CD14-positive monocyte (primary cell): ENCODE measurements around the gene WTAP. TPM values are rescaled to one million over a fixed set of nuclear protein-coding genes. Genes with fewer than 3 reads are reported as not detected.

Source experiments
- DNase-seq, 3 donors: peaks; one replicate each; pipeline ENCODE4 v3.0.0-alpha.2; 2011 to 2022
- H2AFZ ChIP-seq: 2 replicates; pipeline ENCODE4 v1.6.0; 2012; ENCODE audit warnings: mild to moderate bottlenecking, low read depth, low read length, inconsistent platforms; ENCODE audit not compliant: insufficient read depth, poor library complexity, severe bottlenecking
- H3K27ac ChIP-seq, 2 donors: 1 replicate in 1 of 2; 2 replicates in 1 of 2; pipeline ENCODE4 v1.5.1; 2012 to 2013; ENCODE audit warnings: low read length in 2 of 2, control low read depth in 1 of 2, inconsistent platforms in 1 of 2, low read depth in 1 of 2, mild to moderate bottlenecking in 1 of 2
- H3K27me3 ChIP-seq, 2 donors: one replicate each; pipeline versions ENCODE4 v1.6.0 to v1.6.1; 2011 to 2013; ENCODE audit warnings: low read length in 2 of 2; ENCODE audit not compliant: control insufficient read depth in 2 of 2, insufficient read depth in 2 of 2
- H3K36me3 ChIP-seq, 2 donors: replicated peaks in 1 of 2; 1 replicate in 1 of 2; 2 replicates in 1 of 2; pipeline versions ENCODE4 v1.5.1 to v1.6.1; 2012 to 2013; ENCODE audit warnings: low read length in 2 of 2, control low read depth in 1 of 2, inconsistent platforms in 1 of 2, mild to moderate bottlenecking in 1 of 2; ENCODE audit not compliant: insufficient read depth in 2 of 2, control insufficient read depth in 1 of 2
- H3K4me1 ChIP-seq, 2 donors: 1 replicate in 1 of 2; 2 replicates in 1 of 2; pipeline versions ENCODE4 v1.5.1 to v1.6.1; 2012 to 2013; ENCODE audit warnings: low read length in 2 of 2, control low read depth in 1 of 2, inconsistent platforms in 1 of 2, mild to moderate bottlenecking in 1 of 2, moderate library complexity in 1 of 2; ENCODE audit not compliant: insufficient read depth in 2 of 2, control insufficient read depth in 1 of 2
- H3K4me2 ChIP-seq: replicated peaks from 2 replicates; pipeline ENCODE3; 2012; ENCODE audit warnings: low read length, moderate library complexity, mild to moderate bottlenecking; ENCODE audit not compliant: poor library complexity, severe bottlenecking; ENCODE audit errors: extremely low read depth
- H3K4me3 ChIP-seq, 3 experiments: fragments of 200-600 bp in 1 of 3; sonication (generic) in 1 of 3; replicated peaks in 1 of 3; 1 replicate in 2 of 3; 2 replicates in 1 of 3; pipeline ENCODE4 v1.5.1; 2011 to 2013; ENCODE audit warnings: low read length in 3 of 3, mild to moderate bottlenecking in 3 of 3, control low read depth in 2 of 3, low read depth in 2 of 3, inconsistent platforms in 1 of 3, moderate library complexity in 1 of 3
- H3K79me2 ChIP-seq: 2 replicates; pipeline ENCODE4 v1.6.0; 2012; ENCODE audit warnings: mild to moderate bottlenecking, control low read depth, inconsistent platforms, low read length, moderate library complexity; ENCODE audit not compliant: insufficient read depth
- H3K9ac ChIP-seq: 2 replicates; pipeline ENCODE4 v1.6.0; 2017; ENCODE audit warnings: low read length, mild to moderate bottlenecking; ENCODE audit not compliant: insufficient read depth, poor library complexity, severe bottlenecking
- H3K9me3 ChIP-seq, 2 donors: replicated peaks in 1 of 2; 1 replicate in 1 of 2; 2 replicates in 1 of 2; pipeline versions ENCODE4 v1.5.1 to v1.6.1; 2012 to 2013; ENCODE audit warnings: low read length in 2 of 2, control low read depth in 1 of 2; ENCODE audit not compliant: control insufficient read depth in 1 of 2, insufficient read depth in 1 of 2
- H4K20me1 ChIP-seq: 2 replicates; pipeline ENCODE4 v1.6.0; 2012; ENCODE audit warnings: mild to moderate bottlenecking, low read length, control low read depth, moderate library complexity; ENCODE audit not compliant: insufficient read depth
- H3K27ac Mint-ChIP-seq, 7 donors: one replicate each; pipeline ENCODE4 v1.8.0; 2020; ENCODE audit warnings: mild to moderate bottlenecking in 7 of 7, mixed read lengths in 7 of 7, moderate library complexity in 6 of 7, inconsistent platforms in 2 of 7
- H3K27me3 Mint-ChIP-seq, 3 donors: one replicate each; pipeline ENCODE4 v1.8.0; 2021 to 2022; ENCODE audit warnings: low read depth in 3 of 3, mild to moderate bottlenecking in 3 of 3, mixed read lengths in 3 of 3, moderate library complexity in 3 of 3, inconsistent platforms in 1 of 3
- H3K36me3 Mint-ChIP-seq, 2 donors: one replicate each; pipeline ENCODE4 v1.8.0; 2020; ENCODE audit warnings: mixed read lengths in 2 of 2, inconsistent platforms in 1 of 2, mild to moderate bottlenecking in 1 of 2
- H3K4me1 Mint-ChIP-seq: one replicate; pipeline ENCODE4 v1.8.0; 2020; ENCODE audit warnings: mild to moderate bottlenecking, mixed read lengths
- H3K4me3 Mint-ChIP-seq, 2 donors: one replicate each; pipeline ENCODE4 v1.8.0; 2020; ENCODE audit warnings: mild to moderate bottlenecking in 2 of 2, mixed read lengths in 2 of 2, moderate library complexity in 1 of 2
- H3K9me3 Mint-ChIP-seq, 7 donors: one replicate each; pipeline ENCODE4 v1.8.0; 2020 to 2022; ENCODE audit warnings: mixed read lengths in 7 of 7, mild to moderate bottlenecking in 6 of 7, moderate library complexity in 6 of 7, inconsistent platforms in 2 of 7
- WGBS: methylation state at CpG from one replicate; pipeline ENCODE4 v1.1.5; 2013; ENCODE audit warnings: missing lambda C conversion rate; ENCODE audit not compliant: insufficient coverage; 5-methylcytosine and 5-hydroxymethylcytosine counted together
- intact Hi-C, 2 donors: fragments of 100-400 bp; cut with micrococcal nuclease; formaldehyde crosslinking; loops; one replicate each; pipeline versions ENCODE4 v1.15.0 to v1.15.1; 2023
- polyA plus RNA-seq, 3 donors: library from polyadenylated mRNA; depleted of rRNA in 1 of 3; unstranded in 2 of 3; stranded (reverse) in 1 of 3; fragments of 300-500 nt in 2 of 3; fragments of >200 nt in 1 of 3; fragmentation: Illumina TruSeq in 2 of 3; gene quantifications; 1 replicate in 2 of 3; 2 replicates in 1 of 3; pipeline ENCODE4 v1.2.3, GENCODE V29; 2012 to 2021
- TF ChIP-seq, protein P1 (sequence below): fragments of 200-600 bp; IDR thresholded peaks from one replicate; pipeline ENCODE4 v1.8.0; 2022; ENCODE audit warnings: antibody characterized with exemption, mild to moderate bottlenecking

The WTAP gene
- polyA plus RNA-seq, 3 donors = 50.8 to 95.9 (median 94.7) TPM

DNA sequence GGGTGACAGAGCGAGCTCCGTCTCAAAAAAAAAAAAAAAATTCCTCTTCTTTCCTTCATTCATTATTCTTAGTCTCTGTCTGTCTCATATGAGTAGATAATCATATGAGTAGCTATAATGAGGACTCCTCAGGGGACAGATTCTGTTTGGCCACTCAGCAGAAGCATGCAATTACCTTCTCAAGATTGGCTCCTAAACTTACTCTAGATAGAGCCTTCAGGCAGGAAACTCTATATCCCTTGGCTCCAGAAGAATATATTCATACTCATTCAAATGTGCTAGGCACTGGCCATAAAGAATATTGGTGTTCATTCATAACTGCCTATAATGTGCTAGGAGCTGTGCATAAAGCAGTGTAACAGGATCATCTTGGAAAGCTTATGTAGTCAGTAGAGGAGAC lies 32.3 kb downstream of the WTAP start:
- TF ChIP-seq, protein P1, sequence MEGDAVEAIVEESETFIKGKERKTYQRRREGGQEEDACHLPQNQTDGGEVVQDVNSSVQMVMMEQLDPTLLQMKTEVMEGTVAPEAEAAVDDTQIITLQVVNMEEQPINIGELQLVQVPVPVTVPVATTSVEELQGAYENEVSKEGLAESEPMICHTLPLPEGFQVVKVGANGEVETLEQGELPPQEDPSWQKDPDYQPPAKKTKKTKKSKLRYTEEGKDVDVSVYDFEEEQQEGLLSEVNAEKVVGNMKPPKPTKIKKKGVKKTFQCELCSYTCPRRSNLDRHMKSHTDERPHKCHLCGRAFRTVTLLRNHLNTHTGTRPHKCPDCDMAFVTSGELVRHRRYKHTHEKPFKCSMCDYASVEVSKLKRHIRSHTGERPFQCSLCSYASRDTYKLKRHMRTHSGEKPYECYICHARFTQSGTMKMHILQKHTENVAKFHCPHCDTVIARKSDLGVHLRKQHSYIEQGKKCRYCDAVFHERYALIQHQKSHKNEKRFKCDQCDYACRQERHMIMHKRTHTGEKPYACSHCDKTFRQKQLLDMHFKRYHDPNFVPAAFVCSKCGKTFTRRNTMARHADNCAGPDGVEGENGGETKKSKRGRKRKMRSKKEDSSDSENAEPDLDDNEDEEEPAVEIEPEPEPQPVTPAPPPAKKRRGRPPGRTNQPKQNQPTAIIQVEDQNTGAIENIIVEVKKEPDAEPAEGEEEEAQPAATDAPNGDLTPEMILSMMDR = no peak
- H3K36me3 ChIP-seq = peaks cover 39 to 45% of the 10 kb centered on the region in 2 donors
- H3K9ac ChIP-seq = no peak overlapping the region
- H3K27me3 Mint-ChIP-seq = no peaks in the 10 kb centered on the region
- WGBS = no CpG with 5 or more reads among the region's 2 CpGs
- peaks cover 26% of the 10 kb centered on the region for H3K4me1 Mint-ChIP-seq
- H3K4me1 ChIP-seq = peaks cover 20 to 29% of the 10 kb centered on the region in 2 donors
- no peak overlapping the region for H3K27ac ChIP-seq
- no peak overlapping the region for H2AFZ ChIP-seq
- H3K4me2 ChIP-seq = no peak overlapping the region
- no peak overlapping the region for H3K4me3 Mint-ChIP-seq
- H3K27me3 ChIP-seq = no peaks in the 10 kb centered on the region
- H3K79me2 ChIP-seq = peaks cover 11% of the 10 kb centered on the region
- H3K4me3 ChIP-seq = no peak overlapping the region
- peaks cover 24% of the 10 kb centered on the region for H4K20me1 ChIP-seq
- H3K36me3 Mint-ChIP-seq = peaks cover 38 to 48% of the 10 kb centered on the region in 2 donors
- H3K9me3 Mint-ChIP-seq = no peaks in the 10 kb centered on the region
- intact Hi-C loops = loop anchor here (5.0 kb wide), 1 partner anchor 32 kb away; the partner anchor contains the start of gene WTAP (in 2 of the 2)
- no peaks in the 10 kb centered on the region for H3K9me3 ChIP-seq
- peak overlapping the region in 2 of 7 donors; percentile 23 to 56 for H3K27ac Mint-ChIP-seq
- no peak for DNase-seq

DNA sequence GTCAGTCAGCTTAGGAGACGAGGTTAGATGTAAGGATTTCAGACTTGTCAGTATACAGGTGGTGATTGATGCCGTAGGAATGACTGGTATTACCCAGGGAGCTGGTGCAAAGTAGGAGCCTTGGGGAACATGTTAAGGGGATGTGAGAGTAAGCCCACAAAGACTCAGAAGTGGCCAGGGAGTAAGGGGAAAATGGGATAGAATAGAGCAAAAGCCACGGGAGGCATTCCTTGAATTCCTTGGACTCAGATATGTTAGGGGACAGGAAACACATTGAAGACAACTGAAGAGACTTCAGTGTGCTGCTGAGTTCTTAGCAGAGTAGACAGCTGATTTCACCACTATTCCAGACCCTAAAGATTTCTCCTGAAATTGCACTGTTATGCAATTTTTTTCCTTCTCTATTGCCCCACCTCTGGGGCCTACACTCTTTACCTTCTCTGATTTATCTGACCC lies 33.3 kb downstream of the WTAP start:
- no peaks in the 10 kb centered on the region for H3K9me3 Mint-ChIP-seq

More for the DNA sequence above, 33.3 kb downstream of the WTAP start:
- peak overlapping the region; percentile 92 to 96 for H3K4me3 Mint-ChIP-seq
- DNase-seq = peak in 2 of 3 donors; percentile 11 to 29
- peak overlapping the region; percentile 99 for H2AFZ ChIP-seq
- peaks cover 20 to 29% of the 10 kb centered on the region in 2 donors for H3K4me1 ChIP-seq
- H3K4me1 Mint-ChIP-seq = peaks cover 26% of the 10 kb centered on the region
- H3K9ac ChIP-seq = peak overlapping the region; percentile 85
- peak overlapping the region in 1 of 3 experiments; percentile 90 for H3K4me3 ChIP-seq
- H3K9me3 ChIP-seq = no peaks in the 10 kb centered on the region
- peaks cover 16% of the 10 kb centered on the region for H4K20me1 ChIP-seq
- peaks cover 6% of the 10 kb centered on the region for H3K79me2 ChIP-seq
- TF ChIP-seq, protein P1 = no peak
- no peaks in the 10 kb centered on the region for H3K27me3 Mint-ChIP-seq
- peak overlapping the region; percentile 76 to 98 (median 97) for H3K27ac Mint-ChIP-seq
- no peaks in the 10 kb centered on the region for H3K27me3 ChIP-seq
- peaks cover 31 to 44% of the 10 kb centered on the region in 2 donors for H3K36me3 Mint-ChIP-seq
- peaks cover 29 to 40% of the 10 kb centered on the region in 2 donors for H3K36me3 ChIP-seq
- H3K27ac ChIP-seq = peak overlapping the region in 1 of 2 donors; percentile 95
- H3K4me2 ChIP-seq = peak overlapping the region; percentile 90
- intact Hi-C loops = loop anchor here (5.0 kb wide), 1 partner anchor 33 kb away; the partner anchor contains the start of gene WTAP (in 2 of the 2)
- WGBS = 55% methylated on average over 3 of the region's 3 CpGs
